ENCODE measurements around the gene AAMP.

The AAMP gene

DNA sequence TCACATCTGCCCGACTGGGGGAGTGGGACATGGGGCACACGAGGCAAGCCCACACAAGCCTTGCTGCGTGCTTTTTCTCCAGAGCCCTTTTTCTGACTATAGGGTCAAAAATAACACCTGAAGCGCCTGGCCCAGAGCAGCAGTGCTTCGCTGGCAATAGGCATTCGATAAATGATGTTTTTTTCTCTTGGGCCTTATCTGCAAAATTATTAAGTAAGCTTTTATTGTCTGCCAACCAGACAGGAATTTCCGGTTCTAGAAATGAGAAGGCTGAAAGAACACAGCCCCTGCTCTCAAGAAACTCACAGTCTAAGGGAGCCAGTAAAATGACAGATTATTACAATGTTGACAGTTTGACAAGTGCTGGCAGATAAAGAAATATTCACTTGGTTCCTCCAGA is 25.1 kb upstream of the AAMP start:
- Histone ChIP-seq H3K27me3 (ENCODE audit: control insufficient read depth in 2 of 2, insufficient read depth in 2 of 2, low read length in 2 of 2) (no peaks in the 10 kb centered on the region), H3K4me3 (ENCODE audit: low read length in 2 of 2) (no peak overlapping the region), H3K36me3 (ENCODE audit: control insufficient read depth in 2 of 2, insufficient read depth in 2 of 2, low read length in 2 of 2) (no peaks in the 10 kb centered on the region), H3K4me1 (ENCODE audit: control insufficient read depth in 2 of 2, insufficient read depth in 2 of 2, low read length in 2 of 2) (peaks cover 39 to 48% of the 10 kb centered on the region in 2 donors), H3K27ac (ENCODE audit: low read depth in 2 of 2, low read length in 2 of 2) (peak overlapping the region; percentile 98), H3K9me3 (ENCODE audit: control insufficient read depth in 2 of 2, low read length in 2 of 2) (no peaks in the 10 kb centered on the region), H3K9ac (ENCODE audit: low read depth in 1 of 2, low read length in 2 of 2) (peak overlapping the region in 1 of 2 donors; percentile 30)

DNA sequence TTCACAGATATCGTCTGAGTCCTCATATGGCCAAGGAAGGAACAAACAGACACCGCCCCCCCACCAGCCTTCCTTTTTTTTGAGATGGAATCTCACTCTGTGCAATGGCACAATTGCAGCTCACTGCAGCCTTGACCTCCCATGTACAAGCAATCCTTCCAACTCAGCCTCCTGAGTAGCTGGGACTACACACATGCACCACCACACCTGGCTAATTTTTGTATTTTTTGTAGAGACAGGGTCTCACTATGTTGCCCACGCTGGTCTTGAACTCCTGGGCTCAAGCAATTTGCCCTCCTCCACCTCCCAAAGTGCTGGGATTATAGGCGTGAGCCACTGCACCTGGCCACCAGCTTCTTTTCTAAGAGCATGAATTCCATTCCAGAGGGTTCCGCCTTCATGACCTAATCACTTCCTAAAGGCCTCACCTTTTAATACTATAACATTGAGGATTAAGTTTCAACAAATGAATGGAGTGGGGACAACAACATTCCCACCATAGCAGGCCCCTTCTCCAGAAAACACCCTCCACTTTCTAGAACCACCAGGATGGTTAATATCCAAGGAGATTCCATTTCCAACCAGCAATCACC is 24.6 kb upstream of the AAMP start:
- H3K4me3 ChIP-seq (ENCODE audit: low read length in 2 of 2), result no peak overlapping the region
- H3K9me3 ChIP-seq (ENCODE audit: control insufficient read depth in 2 of 2, low read length in 2 of 2), result no peaks in the 10 kb centered on the region
- H3K27ac ChIP-seq (ENCODE audit: low read depth in 2 of 2, low read length in 2 of 2), result peak overlapping the region; percentile 98
- H3K36me3 ChIP-seq (ENCODE audit: control insufficient read depth in 2 of 2, insufficient read depth in 2 of 2, low read length in 2 of 2), result no peaks in the 10 kb centered on the region
- peaks cover 44 to 53% of the 10 kb centered on the region in 2 donors for H3K4me1 ChIP-seq (ENCODE audit: control insufficient read depth in 2 of 2, insufficient read depth in 2 of 2, low read length in 2 of 2)
- peak overlapping the region in 1 of 2 donors; percentile 33 for H3K9ac ChIP-seq (ENCODE audit: low read depth in 1 of 2, low read length in 2 of 2)
- no peaks in the 10 kb centered on the region for H3K27me3 ChIP-seq (ENCODE audit: control insufficient read depth in 2 of 2, insufficient read depth in 2 of 2, low read length in 2 of 2)

DNA sequence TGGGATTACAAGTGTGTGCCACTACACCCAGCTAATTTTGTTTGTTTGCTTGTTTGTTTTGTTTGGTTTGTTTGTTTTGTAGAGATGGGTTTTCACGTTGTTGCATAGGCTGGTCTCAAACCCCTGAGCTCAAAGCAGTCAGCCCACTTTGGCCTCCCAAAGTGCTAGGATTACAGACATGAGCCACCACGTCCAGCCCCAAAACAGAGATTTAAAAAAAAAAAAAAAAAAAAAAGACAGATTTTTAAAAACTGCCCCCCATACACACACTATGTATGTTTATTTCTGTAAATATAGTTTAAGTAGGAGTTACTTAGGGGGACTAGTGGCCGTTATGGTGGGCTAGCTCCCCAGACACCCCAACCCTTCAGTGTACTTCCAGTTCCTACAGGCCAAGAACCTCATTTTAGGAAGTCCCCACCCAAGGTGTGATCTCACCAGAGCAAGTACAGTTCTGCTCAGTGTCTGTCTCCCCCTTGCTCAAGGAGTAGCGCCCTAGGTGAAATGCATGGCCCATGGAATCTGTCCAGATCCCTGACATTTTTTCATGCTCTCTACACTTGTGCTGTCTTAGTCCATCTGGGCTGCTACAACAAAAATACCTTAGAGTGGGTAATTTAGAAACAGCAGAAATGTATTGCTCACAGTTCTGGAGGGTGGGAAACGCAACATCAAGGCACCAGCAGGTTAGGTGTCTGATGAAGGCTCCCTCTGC is 23.9 kb upstream of the AAMP start:
- Histone ChIP-seq H3K4me3 (ENCODE audit: low read length in 2 of 2) (no peak overlapping the region), H3K27me3 (ENCODE audit: control insufficient read depth in 2 of 2, insufficient read depth in 2 of 2, low read length in 2 of 2) (no peaks in the 10 kb centered on the region), H3K36me3 (ENCODE audit: control insufficient read depth in 2 of 2, insufficient read depth in 2 of 2, low read length in 2 of 2) (no peaks in the 10 kb centered on the region), H3K27ac (ENCODE audit: low read depth in 2 of 2, low read length in 2 of 2) (peak overlapping the region; percentile 98), H3K4me1 (ENCODE audit: control insufficient read depth in 2 of 2, insufficient read depth in 2 of 2, low read length in 2 of 2) (peaks cover 47 to 58% of the 10 kb centered on the region in 2 donors), H3K9ac (ENCODE audit: low read depth in 1 of 2, low read length in 2 of 2) (peak overlapping the region in 1 of 2 donors; percentile 89), H3K9me3 (ENCODE audit: control insufficient read depth in 2 of 2, low read length in 2 of 2) (no peaks in the 10 kb centered on the region)

DNA sequence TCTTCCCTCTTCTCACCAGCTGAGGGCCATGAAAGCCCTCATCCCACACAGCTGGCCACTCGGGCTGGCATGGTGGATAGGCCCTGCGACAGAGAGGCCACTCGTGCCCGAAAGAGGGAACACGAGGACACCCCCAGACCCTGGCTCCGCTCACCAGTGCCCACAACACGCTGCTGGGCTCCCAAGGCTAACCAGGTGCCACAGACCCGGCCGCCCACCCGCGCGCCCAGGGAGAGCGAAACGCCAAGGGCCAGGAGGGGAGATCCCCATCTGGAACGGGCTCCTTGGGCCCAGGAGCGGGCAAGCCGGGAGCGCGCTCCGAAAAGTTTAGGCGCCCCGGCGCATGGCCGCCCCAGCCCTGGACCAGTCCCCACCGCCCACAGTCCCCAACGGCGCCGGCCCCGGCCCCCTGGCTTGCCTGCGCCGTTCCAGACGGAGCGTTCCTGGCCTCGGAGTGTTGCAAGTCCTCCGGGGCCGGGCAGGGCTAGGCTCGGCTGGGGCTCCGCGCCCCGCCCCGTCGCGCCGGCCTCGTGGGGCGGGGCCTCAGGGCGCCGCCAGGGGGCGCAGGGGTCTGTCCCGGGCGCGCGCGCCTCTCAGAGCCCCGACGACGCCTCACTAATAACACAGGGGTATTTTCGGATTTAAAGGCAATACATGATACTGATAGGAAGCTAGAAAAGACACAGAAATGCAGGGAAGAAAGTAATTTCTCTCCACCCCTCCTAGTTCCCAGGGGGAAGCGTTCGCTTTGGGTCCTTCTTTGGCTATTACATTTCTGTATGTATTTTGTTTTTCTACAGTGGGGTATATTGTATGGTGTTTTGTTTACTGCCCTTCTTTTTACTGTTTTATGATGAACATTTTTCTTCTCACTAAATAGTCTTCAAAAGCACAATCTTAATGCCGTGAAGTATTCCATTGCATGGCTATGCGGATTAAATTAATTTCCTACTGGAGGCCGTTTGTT is 22.4 kb upstream of the AAMP start, which contains the start of gene TMBIM1:
TMBIM1 (minus strand) TSS at position 456 of the 967 bp plus-strand sequence. CDS start 10,362 bp downstream, outside the sequence.
- peak within 1 kb of the TSS; percentile 68 to 89 for H3K4me3 ChIP-seq (ENCODE audit: low read length in 2 of 2)
- no peaks in the 10 kb centered on the region for H3K9me3 ChIP-seq (ENCODE audit: control insufficient read depth in 2 of 2, low read length in 2 of 2)
- peaks cover 59 to 71% of the 10 kb centered on the region in 2 donors for H3K4me1 ChIP-seq (ENCODE audit: control insufficient read depth in 2 of 2, insufficient read depth in 2 of 2, low read length in 2 of 2)
- no peaks in the 10 kb centered on the region for H3K27me3 ChIP-seq (ENCODE audit: control insufficient read depth in 2 of 2, insufficient read depth in 2 of 2, low read length in 2 of 2)
- H3K36me3 ChIP-seq (ENCODE audit: control insufficient read depth in 2 of 2, insufficient read depth in 2 of 2, low read length in 2 of 2), result no peaks in the 10 kb centered on the region
- H3K27ac ChIP-seq (ENCODE audit: low read depth in 2 of 2, low read length in 2 of 2), result peak within 1 kb of the TSS; percentile 98
- peak within 1 kb of the TSS; percentile 89 to 97 for H3K9ac ChIP-seq (ENCODE audit: low read depth in 1 of 2, low read length in 2 of 2)

DNA sequence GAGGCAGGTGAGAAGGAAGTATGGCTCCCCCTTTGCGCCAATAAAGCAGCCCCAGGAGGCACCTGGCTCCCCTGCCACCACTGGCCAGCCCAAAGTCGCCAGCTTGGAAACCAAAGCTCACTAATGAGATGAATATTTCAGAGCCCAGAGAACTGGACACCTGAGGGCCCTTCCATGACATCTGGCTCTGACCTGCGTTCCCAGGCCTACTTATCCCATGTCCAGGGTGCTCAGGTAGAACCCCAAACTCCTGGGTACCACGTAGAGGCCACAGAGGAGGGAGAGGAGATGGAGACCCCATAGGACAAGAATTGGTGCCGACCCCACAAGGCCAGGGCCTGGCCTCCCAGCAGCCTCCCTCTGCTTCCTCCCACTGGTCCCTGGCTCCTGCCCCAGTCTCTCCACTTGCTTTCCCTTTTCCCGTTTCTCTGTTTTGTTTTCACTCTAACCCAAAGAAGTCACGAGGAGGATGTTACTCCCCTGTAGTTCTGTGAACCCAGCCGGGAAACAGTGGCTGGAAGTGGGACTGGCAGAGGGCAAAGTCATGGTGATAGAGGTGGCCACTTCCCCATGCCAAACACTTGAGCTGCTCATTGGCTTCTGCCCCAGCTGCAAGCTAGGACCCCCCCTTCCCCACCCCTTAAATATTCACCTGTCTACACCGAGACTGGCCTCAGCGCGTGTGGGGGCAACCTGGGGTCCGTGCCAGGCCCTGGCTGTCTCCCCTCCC is 21.5 kb upstream of the AAMP start:
- H3K4me1 ChIP-seq (ENCODE audit: control insufficient read depth in 2 of 2, insufficient read depth in 2 of 2, low read length in 2 of 2), result peaks cover 66 to 79% of the 10 kb centered on the region in 2 donors
- peak overlapping the region; percentile 89 to 97 for H3K9ac ChIP-seq (ENCODE audit: low read depth in 1 of 2, low read length in 2 of 2)
- no peaks in the 10 kb centered on the region for H3K27me3 ChIP-seq (ENCODE audit: control insufficient read depth in 2 of 2, insufficient read depth in 2 of 2, low read length in 2 of 2)
- peak overlapping the region; percentile 68 to 89 for H3K4me3 ChIP-seq (ENCODE audit: low read length in 2 of 2)
- H3K36me3 ChIP-seq (ENCODE audit: control insufficient read depth in 2 of 2, insufficient read depth in 2 of 2, low read length in 2 of 2), result no peaks in the 10 kb centered on the region
- no peaks in the 10 kb centered on the region for H3K9me3 ChIP-seq (ENCODE audit: control insufficient read depth in 2 of 2, low read length in 2 of 2)
- H3K27ac ChIP-seq (ENCODE audit: low read depth in 2 of 2, low read length in 2 of 2), result peak overlapping the region; percentile 98

DNA sequence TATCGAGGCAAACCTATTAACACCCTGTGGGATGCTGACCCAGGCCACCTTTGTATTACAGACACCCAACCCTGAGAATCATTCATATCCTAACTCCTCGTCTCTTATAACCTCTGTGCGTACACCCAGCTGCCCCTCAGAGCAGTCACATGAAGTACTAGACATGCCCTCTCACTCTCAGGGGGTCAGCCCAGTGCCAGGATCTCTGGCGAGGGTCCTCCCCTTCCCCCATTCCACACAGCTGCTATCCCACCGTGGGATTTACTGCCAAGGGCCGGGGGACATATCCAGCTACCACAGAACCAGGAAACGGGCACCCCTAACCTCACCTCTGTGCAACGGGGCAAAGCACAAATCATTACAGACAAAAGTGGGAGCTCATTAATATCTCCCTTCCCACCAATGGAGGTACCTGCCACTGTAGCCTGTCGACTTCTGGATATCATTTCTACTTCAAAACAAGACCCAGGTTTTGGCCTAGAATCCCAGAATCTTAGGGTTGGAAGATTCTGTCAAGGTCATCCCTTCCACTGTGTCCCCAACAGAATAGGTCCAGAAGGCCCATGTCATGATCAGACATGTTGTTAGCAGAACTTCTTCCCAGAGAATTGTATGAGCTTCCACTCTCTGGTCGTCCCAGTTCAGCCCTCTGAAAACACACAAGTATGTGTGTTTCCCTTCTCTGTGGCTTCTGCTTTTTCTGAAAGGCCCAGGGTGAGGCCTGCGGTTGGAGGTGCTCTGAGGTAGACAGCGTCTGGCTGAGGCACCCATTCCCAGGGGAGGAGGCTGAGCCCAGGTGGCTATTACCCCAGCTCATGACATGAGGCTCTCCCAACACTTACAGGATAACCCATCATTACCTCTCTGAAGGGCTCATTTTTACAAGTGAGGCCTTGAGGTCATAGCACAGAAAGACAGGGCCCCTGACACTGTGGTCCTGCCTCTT is 20.7 kb upstream of the AAMP start:
- no peaks in the 10 kb centered on the region for H3K9me3 ChIP-seq (ENCODE audit: control insufficient read depth in 2 of 2, low read length in 2 of 2)
- H3K27me3 ChIP-seq (ENCODE audit: control insufficient read depth in 2 of 2, insufficient read depth in 2 of 2, low read length in 2 of 2), result no peaks in the 10 kb centered on the region
- H3K4me3 ChIP-seq (ENCODE audit: low read length in 2 of 2), result peak overlapping the region; percentile 68 to 89
- H3K4me1 ChIP-seq (ENCODE audit: control insufficient read depth in 2 of 2, insufficient read depth in 2 of 2, low read length in 2 of 2), result peaks cover 75 to 88% of the 10 kb centered on the region in 2 donors
- H3K27ac ChIP-seq (ENCODE audit: low read depth in 2 of 2, low read length in 2 of 2), result peak overlapping the region; percentile 98
- peak overlapping the region; percentile 89 to 97 for H3K9ac ChIP-seq (ENCODE audit: low read depth in 1 of 2, low read length in 2 of 2)
- peaks cover 0 to 3% of the 10 kb centered on the region in 2 donors for H3K36me3 ChIP-seq (ENCODE audit: control insufficient read depth in 2 of 2, insufficient read depth in 2 of 2, low read length in 2 of 2)

DNA sequence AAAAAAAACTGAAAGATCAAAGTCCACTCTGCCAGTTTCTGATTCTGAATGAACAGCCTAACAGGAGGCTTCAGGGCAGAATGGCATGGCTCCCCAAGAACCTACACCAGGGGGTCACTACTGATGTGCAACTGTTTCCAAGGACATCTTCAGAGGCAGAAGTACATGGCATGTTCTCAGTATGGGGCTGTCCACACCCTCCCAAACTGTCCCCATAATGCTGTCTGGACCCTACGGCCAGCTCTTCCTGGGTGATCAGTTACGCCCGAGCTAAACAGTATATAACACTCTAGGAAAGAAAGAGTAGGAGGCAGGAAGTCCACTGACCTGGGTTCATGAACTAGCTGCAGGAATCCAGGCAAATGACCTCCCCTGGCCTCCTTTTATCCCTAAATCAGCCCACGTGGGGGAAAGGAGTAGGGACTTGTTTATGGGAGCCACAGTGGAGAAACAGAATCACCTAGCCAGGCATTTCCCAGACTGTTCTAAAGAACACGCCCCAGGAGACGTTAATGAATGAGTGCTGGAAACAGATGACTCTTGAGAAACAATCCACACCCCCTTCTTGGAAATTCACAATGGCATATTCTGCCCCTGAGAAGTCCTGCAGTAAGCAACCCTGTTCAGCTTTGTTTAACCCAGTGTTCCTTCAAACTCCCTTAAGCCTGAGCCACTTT is 19.8 kb upstream of the AAMP start:
- H3K36me3 ChIP-seq (ENCODE audit: control insufficient read depth in 2 of 2, insufficient read depth in 2 of 2, low read length in 2 of 2), result peaks cover 0 to 4% of the 10 kb centered on the region in 2 donors
- H3K4me1 ChIP-seq (ENCODE audit: control insufficient read depth in 2 of 2, insufficient read depth in 2 of 2, low read length in 2 of 2), result peaks cover 78 to 88% of the 10 kb centered on the region in 2 donors
- H3K9me3 ChIP-seq (ENCODE audit: control insufficient read depth in 2 of 2, low read length in 2 of 2), result no peaks in the 10 kb centered on the region
- peak overlapping the region; percentile 89 to 97 for H3K9ac ChIP-seq (ENCODE audit: low read depth in 1 of 2, low read length in 2 of 2)
- H3K27me3 ChIP-seq (ENCODE audit: control insufficient read depth in 2 of 2, insufficient read depth in 2 of 2, low read length in 2 of 2), result no peaks in the 10 kb centered on the region
- H3K4me3 ChIP-seq (ENCODE audit: low read length in 2 of 2), result peak overlapping the region; percentile 68 to 89
- peak overlapping the region; percentile 98 for H3K27ac ChIP-seq (ENCODE audit: low read depth in 2 of 2, low read length in 2 of 2)

DNA sequence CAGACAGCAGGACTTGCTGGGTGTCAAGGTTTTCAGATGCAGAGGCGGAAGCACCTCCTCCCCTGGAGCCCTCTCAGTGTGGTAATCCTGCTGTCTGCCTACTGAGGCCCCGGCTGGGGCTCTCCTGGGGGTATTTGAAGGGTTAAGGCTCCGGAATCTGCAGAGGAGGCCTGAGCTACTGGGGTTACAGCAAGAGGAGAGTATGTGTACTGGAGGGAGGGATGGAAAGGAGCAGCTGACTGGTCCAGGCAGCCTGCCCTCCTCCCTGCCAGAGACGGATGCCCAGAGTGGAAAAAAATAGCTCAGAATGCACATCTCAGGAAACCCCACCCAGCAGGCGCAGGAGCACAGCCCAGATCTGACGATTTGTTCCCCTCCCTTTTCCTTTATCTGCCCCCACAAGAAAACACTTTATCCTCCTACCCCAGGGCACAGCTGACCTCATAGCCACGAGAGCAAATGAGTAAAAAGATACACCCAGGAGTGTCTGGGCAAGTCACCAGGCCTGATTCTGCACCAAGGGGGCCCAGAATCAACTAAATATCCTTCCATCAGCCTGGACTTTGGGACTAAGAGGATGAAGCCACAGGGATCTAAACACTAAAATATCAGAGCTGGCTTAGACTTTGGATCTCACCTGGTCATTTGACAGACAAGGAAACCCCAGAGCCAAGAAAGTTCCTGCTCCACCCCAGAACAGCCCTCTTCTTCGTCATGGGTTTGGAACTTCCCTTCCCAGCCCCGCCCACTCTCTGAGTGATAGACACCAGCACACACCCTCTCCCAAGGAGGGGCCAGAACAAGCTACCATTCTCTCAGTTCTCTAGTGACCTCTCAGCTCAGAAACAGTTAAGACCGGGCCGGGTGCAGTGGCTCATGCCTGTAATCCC is 16.9 kb upstream of the AAMP start:
- Histone ChIP-seq H3K9ac (ENCODE audit: low read depth in 1 of 2, low read length in 2 of 2) (peak overlapping the region; percentile 82 to 87), H3K4me1 (ENCODE audit: control insufficient read depth in 2 of 2, insufficient read depth in 2 of 2, low read length in 2 of 2) (peaks cover 74 to 79% of the 10 kb centered on the region in 2 donors), H3K9me3 (ENCODE audit: control insufficient read depth in 2 of 2, low read length in 2 of 2) (no peaks in the 10 kb centered on the region), H3K36me3 (ENCODE audit: control insufficient read depth in 2 of 2, insufficient read depth in 2 of 2, low read length in 2 of 2) (peaks cover 9 to 12% of the 10 kb centered on the region in 2 donors), H3K27ac (ENCODE audit: low read depth in 2 of 2, low read length in 2 of 2) (peak overlapping the region; percentile 98), H3K27me3 (ENCODE audit: control insufficient read depth in 2 of 2, insufficient read depth in 2 of 2, low read length in 2 of 2) (no peaks in the 10 kb centered on the region), H3K4me3 (ENCODE audit: low read length in 2 of 2) (peak overlapping the region; percentile 58 to 72)
